Kidney glomerular epithelial cell (primary cell): Measurements from ENCODE around the gene GTPBP4.
"Not testable (repeated sequence)": the region's sequence is repeated elsewhere in the genome, so short reads cannot be mapped to it uniquely, and the experiment has no call there.

Experiments used
- DNase-seq: peaks from one replicate; lab custom pipeline; 2025; lab: John Stamatoyannopoulos, UW

The GTPBP4 gene

DNA sequence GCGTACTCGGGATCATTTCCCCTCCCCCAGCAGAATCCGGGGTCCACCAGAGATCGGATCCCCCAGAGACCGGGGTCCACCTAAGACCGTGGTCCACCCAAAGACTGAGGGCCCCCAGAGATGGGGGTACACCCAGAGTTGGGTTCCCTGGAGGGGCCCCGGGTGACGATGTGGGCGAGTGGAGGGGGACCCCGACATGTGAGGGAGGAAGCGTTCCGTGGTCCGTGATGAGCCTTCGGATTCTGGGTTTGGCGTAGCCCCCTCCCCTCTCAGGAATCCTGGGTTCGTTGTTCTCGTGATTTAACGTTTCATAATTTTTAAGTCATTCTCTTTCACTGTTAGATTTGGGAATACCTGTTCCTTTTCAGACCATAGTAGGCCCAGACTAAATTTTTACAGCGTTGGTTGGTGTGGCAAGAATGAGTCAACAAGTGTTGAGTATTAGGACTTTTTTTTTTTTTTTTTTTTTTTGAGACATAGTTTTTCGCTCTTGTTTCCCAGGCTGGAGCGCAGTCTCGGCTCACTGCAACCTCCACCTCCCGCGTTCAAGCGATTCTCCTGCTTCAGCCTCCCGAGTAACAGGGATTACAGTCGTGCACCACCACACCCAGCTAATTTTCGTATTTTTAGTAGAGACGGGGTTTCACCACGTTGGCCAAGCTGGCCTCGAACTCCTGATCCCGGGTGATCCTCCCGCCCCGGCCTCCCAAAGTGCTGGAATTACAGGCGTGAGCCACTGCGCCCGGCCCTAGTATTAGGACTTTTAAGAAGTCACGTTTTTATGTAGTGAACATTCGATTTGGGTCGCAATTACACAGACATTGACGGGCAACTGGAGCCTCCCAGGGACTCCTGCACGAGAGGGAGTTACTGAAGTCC, 672 bp downstream of the GTPBP4 start:
- DNase-seq, result no peak

DNA sequence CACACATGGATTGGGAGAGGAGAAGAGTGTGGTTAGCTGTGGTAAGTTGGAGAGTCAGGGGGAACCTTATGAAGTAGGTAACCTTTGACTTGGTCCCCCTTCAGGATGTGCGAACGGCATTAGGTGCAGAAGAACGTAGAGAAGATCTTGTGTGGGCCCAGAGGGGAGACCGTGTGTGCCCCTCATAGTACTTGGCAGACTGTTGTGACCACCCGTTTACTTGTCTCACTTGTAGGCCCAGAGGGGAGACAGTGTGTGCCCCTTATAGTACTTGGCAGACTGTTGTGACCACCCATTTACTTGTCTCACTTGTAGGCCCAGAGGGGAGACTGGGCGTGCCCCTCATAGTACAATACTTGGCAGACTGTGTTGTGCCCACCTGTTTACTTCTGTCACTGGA, 2.6 kb downstream of the GTPBP4 start:
- DNase-seq, result no peak

DNA sequence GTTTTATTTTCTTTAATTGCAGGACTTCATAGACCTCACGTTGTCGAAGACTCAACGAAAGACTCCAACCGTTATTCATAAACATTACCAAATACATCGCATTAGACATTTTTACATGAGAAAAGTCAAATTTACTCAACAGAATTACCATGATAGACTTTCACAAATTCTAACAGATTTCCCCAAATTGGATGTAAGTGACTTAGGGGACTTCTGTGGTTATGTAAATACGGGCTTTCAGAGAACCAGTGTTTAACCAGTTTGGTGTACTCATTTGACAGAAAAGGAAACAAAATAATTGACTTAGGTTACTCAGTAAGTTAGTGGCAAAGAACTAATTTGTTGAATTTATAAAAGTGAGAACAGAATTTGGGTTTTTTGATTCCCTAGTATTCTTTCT, 4.2 kb downstream of the GTPBP4 start:
- no peak for DNase-seq

DNA sequence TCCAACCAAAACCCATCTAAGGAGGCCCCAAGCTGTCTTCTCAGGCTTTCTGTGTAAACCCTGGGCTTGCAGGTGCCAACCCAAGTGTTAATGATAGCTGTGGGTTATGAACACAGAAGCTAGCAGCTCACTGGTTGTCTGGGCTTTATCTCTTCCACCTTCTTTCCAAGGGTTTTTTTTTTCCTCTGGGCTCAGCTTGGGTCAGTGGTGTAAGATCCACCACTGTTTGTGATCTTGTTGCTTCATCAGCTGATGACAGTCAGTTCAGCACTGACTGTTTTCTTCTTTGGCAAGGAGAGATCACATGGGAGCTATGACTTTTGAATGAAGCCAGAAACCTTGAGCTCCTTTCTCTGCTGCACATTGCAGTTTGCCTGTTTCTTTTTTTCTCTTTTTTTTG, 4.6 kb downstream of the GTPBP4 start:
- DNase-seq, result no peak

DNA sequence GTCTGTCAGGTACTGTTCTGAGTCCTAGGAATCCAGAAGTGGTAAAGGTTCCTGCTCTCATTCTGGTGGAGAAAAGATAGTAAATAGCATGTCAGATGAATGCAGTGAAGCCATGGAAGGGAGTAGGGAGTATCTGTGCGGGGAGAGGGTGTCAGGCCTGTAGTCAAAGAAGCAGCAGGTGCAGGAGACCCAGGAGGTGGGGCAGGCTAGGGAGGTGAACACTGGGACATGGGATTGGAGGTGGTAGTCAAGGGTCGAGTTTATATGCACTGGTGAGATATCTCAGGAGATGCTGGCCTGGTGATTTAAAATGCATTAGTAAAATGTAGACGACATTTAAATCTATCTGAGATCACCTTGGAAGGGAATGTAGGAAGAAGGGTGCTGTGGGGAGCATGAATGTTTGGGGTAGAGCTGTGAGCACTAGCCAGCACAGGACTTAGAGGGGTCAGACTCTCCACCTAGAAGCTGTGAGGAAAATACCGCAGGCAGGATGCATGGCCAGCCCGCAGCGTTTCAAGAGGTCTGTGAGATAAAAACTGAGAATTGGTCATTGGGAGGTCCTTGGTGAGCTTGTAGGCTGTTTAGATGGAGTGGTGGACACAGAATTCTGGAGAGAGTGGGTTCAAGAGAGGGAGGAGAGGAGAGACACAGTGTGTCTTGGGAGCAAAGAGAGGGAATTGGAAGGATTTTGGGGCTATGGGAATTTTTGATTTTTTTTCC, 6.8 kb downstream of the GTPBP4 start:
- no peak for DNase-seq

DNA sequence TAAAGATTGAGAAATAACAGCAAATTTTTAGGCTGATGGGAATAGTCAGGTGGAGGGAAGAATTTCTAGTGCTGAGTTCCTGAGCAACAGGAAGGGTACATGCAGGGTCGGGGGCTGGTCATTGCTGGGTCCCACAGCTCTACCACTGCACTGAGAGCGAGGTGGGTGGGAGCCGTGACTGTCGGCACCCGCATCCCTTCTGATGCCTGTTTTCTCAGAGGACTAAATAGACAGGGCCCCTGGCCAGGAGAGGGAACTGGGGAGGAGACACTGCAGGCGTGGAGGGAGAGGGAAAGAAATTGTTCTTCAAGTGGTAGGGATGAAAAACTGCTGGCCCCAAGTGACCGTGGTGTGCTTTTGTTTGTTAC, 7.3 kb downstream of the GTPBP4 start:
- no peak for DNase-seq

DNA sequence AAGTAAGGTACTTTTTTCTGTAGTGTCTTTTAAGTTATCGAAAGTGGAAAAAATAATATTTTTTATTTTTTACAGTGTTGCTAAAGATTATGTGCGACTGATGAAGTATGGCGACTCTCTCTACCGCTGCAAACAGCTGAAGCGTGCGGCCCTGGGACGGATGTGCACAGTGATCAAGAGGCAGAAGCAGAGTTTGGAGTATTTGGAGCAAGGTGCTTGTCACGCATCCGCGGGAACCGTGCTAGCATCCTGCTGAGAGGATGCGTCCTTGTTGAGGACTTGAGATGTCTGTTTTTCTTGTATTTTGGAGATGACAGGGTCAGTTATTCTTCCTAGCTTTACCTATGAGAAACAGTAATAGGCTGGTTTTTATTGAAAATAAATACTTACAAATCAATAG, 7.8 kb downstream of the GTPBP4 start:
- DNase-seq, result no peak

DNA sequence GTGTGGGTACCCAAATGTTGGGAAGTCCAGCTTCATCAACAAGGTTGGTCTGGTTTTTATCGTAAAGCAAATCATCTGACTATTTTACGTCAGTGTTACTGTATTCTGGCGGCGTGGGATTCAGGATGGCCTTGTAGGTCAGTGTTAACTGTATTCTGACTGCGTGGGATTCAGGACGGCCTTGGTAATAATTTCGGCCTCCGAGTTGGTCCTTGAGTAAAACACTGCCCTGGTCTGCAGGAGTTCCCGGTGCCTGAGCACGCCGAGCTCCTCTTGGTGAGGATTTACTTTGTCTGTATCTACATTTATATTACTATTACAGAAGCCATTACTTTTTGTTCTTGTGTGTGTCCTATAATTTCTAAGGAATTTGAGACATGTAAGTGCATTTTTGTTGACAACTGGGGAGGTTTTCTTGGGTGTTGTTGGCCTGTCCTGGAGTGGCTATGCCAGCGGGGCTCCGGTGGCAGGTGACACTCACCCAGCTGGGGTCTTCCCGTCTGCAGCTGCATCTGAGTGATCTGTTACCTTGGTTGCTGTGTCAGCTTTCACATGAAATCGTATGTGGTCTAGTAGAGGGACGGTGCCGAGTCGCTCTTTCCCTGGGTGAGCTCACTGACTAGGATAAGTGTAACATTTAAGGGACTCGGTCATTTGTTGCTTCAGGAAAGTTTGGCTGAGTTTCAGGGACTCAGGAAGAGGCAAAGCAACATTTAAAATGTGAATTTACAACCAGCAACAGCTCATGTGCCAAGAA, 9.2 kb downstream of the GTPBP4 start:
- DNase-seq, result no peak

DNA sequence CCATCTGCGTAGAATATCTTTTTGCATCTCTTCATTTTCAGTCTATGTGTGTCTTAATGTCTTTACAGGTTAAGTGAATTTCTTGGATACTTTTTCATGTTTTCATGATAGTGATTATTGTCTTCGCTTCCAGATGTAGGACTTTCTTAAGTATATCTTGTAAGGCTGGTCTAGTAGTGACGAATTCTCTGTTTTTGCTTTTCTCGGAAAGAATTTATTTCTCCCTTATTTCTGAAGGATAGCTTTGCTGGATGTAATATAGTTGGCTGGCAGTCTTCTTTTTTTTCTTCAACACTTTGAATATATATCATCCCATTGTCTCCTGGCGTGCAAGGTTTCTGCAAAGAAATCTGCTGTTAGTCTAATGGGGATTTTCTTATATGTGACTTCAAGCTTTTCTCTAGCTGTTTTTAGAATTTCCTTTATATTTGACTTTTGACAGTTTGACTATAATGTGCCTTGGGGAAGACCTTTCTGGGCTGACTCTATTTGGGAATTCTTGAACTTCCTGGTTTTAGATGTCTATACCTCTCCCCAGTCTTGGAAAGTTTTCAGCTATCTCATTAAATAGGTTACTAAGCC, 14.3 kb downstream of the GTPBP4 start:
- no peak for DNase-seq

DNA sequence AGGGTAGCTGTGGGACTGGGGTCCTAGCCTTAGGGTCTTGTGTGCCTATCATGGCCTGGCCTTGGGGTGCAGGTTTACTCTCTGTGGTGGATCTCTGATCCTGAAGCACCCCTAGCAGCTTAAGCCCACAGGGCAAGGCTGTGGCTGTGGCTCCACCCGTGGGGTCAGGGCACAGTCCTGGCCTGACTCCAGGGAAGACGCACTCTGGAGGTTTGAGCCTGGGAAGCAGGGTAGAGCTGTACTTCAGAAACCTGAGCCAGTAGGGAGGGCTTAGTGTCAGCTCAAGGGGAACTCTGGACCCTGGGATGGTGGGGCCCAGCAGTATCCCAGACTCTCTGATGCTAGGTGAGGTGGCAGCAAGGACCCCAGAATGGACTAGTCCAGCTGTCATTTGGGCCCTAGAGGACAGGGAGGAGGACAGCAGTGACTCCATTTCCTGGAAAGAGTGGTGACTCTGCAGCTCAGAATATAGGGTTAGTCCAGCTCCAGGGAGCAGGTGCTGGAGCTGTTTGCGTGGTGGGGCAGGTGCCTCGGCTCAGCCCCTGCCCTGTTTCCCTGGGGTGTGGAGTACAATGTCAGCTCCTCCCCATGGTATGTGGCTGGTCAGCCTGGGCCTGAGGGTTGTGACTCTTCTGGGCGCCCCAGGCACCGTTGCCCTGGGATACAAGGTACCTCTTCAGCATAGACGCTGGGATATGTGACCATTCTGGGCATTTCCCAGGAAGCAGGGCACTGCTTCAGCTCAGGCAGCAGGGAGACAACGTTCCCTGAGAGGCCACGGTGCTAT, 15.8 kb downstream of the GTPBP4 start:
- DNase-seq, result no peak

DNA sequence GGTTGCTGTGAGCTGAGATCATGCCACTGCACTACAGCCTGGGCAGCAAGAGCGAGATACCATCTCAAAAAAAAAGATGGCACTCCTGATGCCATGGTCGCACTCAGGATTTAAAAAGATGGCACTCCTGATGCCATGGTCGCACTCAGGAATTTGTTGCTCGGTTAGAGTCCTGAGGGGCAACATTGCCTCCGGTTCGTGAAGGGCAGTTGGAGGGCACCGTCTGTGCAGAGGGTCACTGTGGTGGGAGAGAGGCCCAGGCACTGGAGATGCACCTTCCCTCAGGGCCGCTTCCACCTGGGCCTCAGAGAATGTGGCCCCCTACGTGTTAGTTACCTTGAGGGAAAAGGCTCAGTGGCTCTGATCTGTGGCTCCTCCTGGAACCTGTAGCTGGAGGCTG, 18.3 kb downstream of the GTPBP4 start:
- DNase-seq, result no peak

DNA sequence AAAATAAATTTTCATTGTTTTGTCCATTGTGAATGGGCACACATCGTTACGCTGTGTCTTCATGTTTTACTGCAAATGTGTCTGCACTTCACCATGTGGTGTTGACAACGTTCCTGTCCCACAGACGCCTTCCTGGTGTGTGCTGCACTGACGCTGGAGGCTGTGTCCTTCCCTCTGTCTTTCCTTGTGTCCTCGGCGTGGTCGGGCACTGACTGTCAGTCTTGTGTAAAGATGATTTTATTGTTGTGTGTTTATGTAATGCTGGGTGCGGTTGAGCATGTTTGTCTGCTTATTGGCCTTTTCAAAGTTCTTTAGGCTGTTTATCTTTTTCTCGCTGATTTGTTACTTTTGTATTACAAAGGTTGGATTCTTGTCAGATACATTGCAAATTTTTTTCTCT, 19.3 kb downstream of the GTPBP4 start:
- no peak for DNase-seq

DNA sequence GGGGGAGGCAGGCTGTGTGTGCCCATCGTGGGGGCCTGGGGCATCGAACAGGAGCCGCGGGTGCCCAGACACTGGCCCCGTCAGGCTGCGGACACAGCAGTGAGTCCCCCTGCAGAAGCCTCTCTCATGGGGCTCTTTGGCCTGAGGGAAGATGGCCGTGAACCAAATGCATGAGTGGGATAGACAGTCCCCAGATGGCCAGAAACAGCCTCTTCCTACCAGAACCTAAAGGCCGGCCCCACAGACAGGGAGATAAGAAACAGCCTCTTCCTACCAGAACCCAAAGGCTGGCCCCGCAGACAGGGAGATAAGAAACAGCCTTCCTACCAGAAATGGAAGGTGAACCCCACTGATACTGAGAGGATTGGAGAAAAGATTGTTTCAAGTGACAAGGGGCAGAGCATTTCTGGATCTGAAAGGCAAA, 20.8 kb downstream of the GTPBP4 start:
- no peak for DNase-seq

DNA sequence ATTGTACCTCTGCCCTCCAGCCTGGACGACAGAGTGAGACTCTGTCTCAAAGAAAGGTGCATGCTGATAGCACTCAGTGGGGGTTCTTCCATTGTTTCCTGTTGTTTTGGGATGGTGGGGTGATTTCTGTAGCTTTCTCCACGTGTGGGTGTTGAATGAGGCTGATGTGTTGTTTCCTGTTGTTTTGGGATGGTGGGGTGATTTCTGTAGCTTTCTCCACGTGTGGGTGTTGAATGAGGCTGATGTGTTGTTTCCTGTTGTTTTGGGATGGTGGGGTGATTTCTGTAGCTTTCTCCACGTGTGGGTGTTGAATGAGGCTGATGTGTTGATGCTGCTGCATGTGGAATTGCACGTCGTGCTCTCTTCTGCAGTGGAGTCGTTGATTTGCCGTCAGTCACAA, 21.7 kb downstream of the GTPBP4 start:
- not testable (repeated sequence) for DNase-seq

DNA sequence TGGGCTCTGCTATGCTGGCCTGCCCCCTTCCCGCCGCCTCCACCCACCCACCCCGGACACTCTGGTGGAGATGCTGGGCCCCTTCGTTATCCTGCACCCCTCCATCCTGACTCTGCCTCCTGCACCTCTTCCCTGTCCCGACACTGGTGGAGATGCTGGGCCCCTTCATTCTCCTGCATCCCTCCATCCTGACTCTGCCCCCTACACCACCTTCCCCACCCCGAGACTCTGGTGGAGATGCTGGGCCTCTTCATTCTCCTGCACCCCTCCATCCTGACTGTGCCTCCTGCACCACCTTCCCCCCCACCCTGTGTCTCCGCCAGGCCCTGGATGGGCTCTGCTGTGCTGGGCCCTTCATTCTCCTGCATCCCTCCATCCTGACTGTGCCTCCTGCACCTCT, 22.5 kb downstream of the GTPBP4 start:
- DNase-seq, result no peak

DNA sequence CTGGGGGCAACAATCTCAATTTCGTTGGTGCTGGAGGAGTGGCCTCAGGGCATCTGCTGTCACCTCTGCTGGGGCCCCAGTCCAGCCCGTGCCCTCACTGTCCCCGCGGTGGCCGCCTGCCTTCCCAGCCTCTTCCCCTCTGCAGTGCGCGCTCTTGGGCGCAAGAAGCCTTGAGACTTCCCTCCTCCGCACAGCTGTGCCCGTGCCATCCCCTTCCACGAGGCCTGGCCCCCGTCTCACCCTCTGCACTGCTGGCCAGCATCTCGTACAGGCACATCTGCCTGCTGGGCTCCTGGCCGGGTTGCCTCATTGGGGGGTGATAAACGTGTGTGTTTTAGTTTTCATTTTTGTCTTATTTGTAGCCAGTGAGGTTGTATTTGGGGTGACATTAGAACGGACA, 23.5 kb downstream of the GTPBP4 start:
- no peak for DNase-seq

DNA sequence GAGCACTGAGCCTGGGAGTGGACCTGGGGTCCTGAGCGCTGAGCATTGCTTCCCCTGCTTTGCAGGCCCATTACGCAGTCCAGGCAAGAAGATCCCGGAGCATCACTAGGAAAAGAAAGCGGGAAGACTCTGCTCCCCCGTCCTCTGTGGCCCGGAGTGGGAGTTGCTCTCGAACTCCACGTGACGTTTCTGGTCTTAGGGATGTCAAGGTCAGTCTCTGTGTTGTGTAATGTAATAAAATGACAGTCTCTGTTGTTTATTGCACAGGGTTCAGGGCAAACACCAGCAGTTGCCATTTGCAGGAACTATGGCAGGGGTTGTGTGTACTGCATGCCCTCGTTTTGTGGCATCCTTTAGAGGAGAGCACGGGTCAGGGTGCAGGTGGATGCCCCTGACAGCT, 27.5 kb downstream of the GTPBP4 start:
- no peak for DNase-seq

DNA sequence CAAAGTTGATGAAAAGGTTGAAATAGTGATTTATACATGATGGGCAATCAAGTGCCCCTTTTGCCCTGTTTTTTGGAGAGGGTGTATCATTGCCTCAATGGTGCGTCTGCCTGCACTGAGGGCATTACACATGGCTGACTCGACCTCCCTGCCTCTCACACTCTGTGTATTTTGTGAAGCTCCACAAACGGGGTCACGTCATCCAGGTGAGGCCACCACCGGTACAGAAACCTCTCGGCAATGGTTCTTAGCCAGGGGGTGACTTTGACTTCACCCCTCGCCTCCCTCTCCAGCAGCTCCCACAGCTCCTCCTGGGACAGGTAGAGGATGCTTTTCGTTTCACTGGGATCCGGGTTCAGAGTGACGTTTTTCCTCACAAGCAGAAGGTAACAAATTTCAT, 31.1 kb downstream of the GTPBP4 start:
- DNase-seq, result no peak

DNA sequence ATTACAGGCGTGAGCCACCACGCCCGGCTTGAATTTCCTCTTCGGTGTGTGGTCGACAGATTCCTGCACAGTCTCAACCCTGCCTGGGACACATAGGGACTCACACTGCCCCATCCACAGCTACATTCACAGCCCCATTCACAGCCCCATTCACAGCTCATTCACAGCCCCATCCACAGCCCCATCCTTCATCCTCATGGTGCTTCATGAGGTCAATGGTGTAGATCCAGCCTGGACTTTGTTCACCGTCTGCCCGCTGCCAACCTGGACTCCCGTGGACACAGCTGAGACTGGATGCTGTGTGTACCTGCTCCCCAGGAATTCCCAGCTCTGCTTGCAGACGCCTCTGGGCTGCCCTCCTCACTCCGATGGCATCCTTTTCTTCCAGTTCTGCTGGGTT, 32.2 kb downstream of the GTPBP4 start:
- DNase-seq, result no peak

DNA sequence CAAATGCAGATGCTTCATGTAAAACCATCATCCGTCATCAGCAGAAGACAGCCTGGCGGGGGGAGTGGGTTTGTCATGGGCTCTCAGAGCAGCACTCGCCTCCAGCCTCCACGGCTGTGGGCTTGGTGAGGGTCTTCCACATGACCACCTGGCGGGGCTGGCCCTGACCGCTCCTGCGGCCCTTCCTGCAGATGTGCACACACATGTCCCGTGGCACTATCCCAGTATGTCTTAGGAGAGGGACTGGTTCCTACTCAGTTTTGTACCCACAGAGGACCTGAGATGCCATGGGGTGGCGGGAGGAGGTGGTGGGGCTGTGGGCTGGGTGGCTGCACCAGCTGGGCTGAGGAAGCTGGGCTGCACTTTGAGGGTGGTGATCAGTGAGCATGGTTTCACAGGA, 32.7 kb downstream of the GTPBP4 start:
- no peak for DNase-seq

DNA sequence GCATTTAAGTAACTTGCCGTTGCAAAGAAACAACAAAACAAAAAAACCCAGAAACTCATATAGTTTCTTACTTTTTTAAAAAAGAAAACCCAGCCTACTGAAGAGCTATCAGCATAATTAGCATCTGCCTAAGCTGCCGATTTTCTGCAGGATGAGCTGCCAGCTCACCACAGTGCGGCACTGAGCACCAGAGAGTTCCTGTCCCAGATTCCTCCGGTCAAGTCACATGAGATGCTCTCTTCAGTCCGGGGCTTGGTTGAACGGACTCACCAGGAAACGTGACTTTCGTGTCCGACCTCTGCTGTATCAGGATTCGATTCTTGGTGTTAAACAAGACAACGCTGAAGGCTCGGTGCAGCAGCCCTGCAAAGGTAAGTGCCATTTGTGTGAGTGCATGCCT, 34.2 kb downstream of the GTPBP4 start:
- no peak for DNase-seq

DNA sequence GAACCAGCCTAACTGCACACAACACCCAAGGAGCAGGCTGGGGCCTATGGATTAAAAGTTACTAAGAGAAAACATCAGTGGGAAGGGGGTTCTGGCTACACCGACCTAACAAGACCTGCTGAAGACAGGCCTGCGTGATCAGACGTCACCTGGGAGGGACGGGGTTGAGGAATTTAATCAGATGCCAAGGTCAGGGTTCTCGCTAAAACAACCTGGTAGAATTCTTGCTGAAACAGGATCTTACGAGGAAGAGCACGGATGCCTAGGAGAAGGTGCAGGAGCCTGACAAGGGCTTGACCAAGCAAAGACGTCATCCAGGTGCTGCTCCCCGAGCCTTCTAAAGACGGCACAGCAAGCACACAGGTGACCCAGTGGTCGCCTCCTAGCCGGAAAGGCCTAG, 35.9 kb downstream of the GTPBP4 start:
- DNase-seq, result no peak
